ENCODE results near the gene MMUT. TPM values are rescaled to one million over a fixed set of nuclear protein-coding genes. Genes with fewer than 3 reads are reported as not detected.
"Not testable (repeated sequence)": the region's sequence is repeated elsewhere in the genome, so short reads cannot be mapped to it uniquely, and the experiment has no call there.

The MMUT gene
- total RNA-seq, 2 donors from 2014 or later = 18.8 to 19.0 TPM

DNA sequence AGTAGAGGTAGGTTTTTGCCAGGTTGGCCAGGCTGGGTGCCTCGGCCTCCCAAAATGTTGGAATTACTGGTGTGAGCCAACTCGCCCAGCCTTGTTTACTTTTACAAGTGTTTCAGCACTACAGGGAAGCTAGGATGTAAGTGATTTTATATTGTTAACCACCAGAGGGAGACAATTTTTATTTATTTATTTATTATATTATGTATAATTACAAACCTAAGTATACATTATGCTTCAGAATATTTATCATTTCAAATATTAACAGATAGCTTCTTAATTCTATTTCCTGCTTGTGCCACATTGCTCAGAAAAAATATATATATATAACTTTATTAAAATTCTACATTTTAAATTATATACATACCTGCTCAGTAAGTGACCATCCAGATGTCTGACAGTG, 9.8 kb downstream of the MMUT start:
- no peak for DNase-seq (ENCODE audit: low spot score)
- intact Hi-C loops (cut with DNase I) = no loop called here

DNA sequence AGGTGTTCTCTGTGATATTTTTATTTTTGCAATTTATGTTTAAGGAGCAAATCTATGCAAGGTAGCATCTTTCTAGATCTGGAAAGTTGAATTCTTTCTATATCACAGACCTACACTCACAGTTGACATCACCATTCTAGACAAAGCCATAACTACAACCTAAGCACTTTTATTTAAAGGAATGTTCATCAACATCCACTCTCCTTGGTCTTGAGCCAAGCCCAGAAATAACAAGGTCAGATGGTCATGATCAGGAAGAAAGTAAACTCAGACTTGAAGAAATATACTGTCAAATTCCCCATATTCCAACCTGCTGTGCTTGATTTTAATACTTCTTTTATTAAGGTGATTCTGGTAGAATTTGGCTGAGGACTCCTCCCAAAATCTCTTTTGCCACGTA, 32.2 kb downstream of the MMUT start:
- DNase-seq (ENCODE audit: low spot score) = no peak
- intact Hi-C loops (cut with DNase I) = no loop called here

DNA sequence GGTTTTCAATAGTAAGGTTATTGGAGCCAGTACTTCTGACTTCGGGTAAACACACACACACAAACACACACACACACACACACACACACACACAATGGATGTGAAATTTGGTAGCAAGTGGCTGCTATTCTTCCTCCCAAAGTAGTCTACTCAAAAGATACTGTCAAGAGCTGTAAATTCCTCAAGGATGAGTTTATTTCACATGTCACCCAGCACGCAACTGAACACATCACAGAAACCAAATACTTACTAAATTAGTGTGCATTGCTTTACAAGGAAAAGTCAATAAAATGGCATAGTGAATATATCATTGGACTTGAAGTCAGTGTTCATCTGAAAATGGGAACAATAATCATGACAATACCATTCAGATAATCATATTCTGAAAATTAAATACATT, 32.9 kb downstream of the MMUT start:
- intact Hi-C loops (cut with DNase I) = no loop called here
- no peak for DNase-seq (ENCODE audit: low spot score)

DNA sequence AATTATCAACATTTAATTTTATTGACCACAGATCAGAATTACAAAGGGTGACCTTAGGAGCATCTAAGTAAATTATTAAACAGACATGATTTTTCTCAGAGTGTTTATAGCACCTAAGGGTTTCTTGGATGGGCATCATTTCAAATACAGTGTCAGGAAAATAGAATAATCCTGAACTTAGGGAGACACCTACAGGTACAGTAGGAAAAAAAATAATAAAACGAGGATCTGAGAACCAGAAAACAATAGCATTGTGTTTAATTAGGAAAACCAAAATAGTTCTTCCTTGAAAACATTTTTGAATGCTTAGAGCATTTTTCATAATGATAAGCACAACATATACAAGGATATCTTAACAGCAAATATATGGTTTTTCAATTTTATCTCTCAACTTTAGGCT, 39.2 kb downstream of the MMUT start:
- intact Hi-C loops (cut with DNase I) = no loop called here
- no peak for DNase-seq (ENCODE audit: low spot score)

DNA sequence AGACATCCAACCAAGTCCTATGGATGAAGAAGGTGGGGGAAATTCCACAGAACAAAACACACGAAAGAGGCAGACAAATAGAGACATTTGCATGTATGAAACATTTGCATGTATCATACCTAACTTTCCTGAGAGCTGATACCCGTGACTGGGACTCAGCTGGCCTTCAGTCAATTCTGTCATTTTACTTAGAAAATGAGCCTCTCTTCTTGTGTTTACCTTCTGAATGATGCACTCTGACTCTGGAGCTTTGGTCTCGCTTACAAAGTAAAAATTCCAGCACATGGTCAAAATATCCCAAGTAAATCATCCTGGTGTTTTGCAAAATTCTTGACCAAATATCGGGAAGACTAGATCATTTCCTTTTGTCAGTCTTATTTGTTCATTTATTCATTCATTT, 46.9 kb downstream of the MMUT start:
- no peak for DNase-seq (ENCODE audit: low spot score)
- intact Hi-C loops (cut with DNase I) = no loop called here

DNA sequence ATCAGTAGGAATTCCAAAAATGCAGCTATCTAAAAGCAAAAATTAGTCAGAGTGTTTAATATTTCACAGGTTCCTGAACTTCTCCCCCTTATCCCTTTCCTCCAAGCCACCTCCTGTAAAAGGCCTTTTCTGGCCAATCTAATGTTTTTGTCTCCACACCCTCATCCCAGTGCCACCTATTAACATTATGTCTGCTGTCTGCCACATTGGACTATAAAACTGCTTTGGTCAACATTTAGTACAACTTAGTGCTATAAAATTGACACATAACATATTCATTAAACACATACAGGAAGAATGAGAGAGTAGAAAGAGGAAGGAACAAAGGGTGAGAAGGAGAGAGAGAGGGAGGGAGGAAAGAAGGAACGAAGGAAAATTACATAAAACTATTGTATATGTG, 47.7 kb downstream of the MMUT start:
- no peak for DNase-seq (ENCODE audit: low spot score)
- intact Hi-C loops (cut with DNase I) = no loop called here

DNA sequence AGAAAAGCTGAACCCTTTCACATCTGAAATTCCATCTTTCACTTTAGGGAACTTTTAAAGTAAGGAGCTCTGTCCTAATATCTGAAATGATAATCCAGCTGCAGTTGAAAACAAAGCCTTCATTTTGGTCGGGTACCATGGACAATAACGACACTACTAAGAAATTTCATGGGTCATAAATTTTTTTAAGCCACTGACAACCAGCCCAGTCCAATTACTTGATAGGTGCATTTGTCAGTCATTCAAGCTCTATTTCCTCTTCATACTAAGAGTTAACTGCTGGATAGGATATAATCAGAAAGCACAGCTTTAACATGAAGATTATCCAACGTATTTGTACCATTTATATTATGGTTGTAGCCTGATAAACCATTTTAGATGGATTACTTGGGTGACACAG, 52.5 kb downstream of the MMUT start:
- intact Hi-C loops (cut with DNase I) = no loop called here
- DNase-seq (ENCODE audit: low spot score) = no peak

DNA sequence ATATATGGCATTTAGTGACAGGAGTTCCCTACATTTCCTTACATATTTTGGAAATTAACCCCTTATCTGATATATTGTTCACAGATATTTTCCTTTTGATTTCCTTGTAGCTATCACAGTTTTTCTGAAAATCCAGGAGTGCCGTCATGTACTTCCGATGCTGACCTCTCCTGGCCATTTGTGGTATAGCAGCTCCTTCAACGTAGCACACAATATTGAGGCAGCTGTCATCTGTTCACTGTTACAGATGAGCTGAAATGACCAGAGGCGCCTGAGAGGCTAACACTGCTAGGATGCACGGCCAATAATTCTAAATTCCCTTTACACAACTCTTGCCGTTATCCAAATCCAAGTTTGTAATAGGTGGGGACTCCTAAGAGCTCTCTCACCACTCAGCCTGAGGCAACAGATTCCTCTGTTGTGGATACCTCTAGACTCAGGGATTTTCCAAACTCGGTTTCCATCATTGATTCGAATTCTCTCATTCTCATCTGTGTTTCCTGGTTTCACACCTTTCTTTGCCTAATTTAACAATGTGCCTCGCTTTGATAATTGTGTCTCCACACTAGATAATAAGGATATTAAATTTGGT, 53.0 kb downstream of the MMUT start:
- no peak for DNase-seq (ENCODE audit: low spot score)
- intact Hi-C loops (cut with DNase I) = no loop called here

DNA sequence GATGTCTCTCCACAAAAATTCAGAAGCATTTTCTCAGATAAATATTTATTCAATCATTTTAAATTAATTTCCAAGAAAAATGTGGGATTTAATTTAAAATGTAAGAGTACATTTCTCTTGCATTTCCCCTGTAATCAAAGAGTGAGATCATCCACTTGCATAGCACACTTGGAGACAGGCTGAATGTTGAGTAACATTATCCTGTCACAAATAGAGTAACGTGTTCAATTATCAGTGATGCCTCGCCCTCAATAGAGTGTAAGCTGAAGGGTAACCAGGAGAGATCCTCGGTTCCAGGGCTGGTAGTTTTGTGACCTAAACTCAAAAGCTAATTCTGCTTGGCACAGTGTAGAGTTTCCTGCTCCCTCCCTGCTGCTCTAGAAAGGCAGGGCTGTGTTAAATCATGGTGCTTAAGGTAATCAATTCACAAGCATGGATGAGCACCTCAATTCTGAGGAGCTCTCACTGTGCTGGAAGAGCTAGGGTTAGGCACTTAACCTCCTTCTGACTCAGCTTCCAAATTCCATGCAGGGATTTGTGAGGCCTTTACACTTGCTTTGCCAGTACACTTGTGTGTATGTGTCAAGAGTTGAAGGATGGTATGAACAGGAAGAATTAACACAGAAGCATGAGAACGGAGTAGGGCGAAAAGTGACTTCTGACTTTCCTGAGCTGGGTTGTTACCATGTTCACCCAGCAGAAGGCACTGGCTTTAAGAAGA, 56.6 kb downstream of the MMUT start:
- intact Hi-C loops (cut with DNase I) = no loop called here
- no peak for DNase-seq (ENCODE audit: low spot score)

DNA sequence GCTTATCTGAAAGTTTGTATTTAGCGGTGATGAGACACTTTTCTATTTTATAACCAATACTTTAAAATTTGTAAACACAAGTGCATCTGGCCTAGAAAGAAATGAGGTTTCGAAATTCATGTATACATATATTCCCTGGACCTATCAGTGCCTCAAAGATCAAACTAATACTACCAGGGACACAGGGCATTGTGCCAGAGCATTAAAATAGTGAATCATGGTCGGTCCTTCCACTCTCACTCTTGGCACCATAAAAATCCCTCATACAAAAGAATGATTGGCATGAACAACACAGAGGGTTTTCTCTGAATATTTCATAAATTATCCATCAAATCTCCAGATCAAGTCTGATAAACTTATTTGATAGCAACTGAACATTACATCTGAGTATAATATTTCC, 62.0 kb downstream of the MMUT start:
- DNase-seq (ENCODE audit: low spot score) = no peak
- intact Hi-C loops (cut with DNase I) = no loop called here

DNA sequence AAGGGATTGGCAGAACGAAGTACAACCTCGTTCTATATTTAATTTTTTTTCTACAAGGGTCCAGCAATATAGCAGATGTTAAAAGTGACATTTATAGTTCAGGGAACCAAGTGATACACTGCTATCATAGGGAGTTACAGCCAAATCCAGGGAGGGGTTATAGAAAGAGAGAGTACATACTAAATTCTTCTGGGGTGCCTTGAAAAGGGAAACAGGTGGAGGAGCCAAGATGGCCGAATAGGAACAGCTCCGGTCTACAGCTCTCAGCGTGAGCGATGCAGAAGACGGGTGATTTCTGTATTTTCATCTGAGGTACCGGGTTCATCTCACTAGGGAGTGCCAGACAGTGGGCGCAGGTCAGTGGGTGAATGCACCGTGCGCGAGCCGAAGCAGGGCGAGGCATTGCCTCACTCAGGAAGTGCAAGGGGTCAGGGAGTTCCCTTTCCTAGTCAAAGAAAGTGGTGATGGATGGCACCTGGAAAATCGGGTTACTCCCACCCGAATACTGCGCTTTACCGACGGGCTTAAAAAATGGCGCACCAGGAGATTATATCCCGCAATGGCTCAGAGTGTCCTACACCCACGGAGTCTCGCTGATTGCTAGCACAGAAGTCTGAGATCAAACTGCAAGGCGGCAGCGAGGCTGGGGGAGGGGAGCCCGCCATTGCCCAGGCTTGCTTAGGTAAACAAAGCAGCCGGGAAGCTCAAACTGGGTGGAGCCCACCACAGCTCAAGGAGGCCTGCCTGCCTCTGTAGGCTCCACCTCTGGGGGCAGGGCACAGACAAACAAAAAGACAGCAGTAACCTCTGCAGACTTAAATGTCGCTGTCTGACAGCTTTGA, 76.2 kb downstream of the MMUT start:
- DNase-seq (ENCODE audit: low spot score); intact Hi-C loops (cut with DNase I): not testable (repeated sequence)

DNA sequence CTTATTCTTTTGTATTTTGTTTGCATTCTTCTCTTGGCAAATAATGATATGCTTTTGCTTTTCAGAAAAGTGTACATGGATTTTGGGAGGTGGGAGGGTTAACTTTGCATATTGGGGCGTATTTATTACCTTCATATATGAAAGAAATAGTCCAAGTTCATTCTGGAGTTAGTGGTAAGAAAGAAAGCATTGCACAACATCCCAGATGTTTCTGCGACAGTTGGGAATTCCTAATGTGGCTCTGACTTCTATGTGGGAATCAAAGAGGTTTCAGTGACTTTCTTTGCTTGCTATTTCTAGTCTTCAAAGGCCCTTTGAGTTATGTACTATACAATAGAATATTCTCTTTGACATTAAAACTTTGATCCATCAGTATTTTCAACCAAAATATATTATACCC, 78.1 kb downstream of the MMUT start:
- intact Hi-C loops (cut with DNase I) = no loop called here
- DNase-seq (ENCODE audit: low spot score) = no peak

Other genes starting within 250 kb of the MMUT start
- gene CENPQ, start 117 bp upstream of the MMUT start, total RNA-seq = 1 to 10 TPM; 4.8 to 5.2 TPM
- gene GLYATL3, start 36.7 kb upstream of the MMUT start, total RNA-seq = not detected
- 1 to 10 TPM; 1.6 to 1.7 TPM for gene C6orf141, start 87.4 kb upstream of the MMUT start, total RNA-seq
- gene RHAG, start 173.6 kb upstream of the MMUT start, total RNA-seq = under 1 TPM in 1 of 2 donors, not detected in 1; 0.28 TPM